Germinal center (tissue), 1 donor: Measurements from ENCODE around the gene SH3GL3.
A peak's percentile ranks its signal among the peaks of the same experiment; 100 is the strongest.

Experiments
- DNase-seq: peaks from one replicate; pipeline ENCODE4 v3.0.0; 2012; ENCODE audit warnings: mixed read lengths, low spot score

SH3GL3 gene, protein sequence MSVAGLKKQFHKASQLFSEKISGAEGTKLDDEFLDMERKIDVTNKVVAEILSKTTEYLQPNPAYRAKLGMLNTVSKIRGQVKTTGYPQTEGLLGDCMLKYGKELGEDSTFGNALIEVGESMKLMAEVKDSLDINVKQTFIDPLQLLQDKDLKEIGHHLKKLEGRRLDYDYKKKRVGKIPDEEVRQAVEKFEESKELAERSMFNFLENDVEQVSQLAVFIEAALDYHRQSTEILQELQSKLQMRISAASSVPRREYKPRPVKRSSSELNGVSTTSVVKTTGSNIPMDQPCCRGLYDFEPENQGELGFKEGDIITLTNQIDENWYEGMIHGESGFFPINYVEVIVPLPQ

GRCh38 chr15:83446904-83447709 is at the start of gene SH3GL3:
Gene SH3GL3, plus strand, starts transcription at chr15:83447341. Its CDS starts 193 bp downstream, at chr15:83447534.
- DNase-seq = peak; percentile 27

GRCh38 chr15:83398626-83399025 is 48.5 kb upstream of the SH3GL3 start:
- no peak for DNase-seq

GRCh38 chr15:83404121-83404520 is 43.0 kb upstream of the SH3GL3 start:
- no peak for DNase-seq

GRCh38 chr15:83410532-83410931 is 36.6 kb upstream of the SH3GL3 start:
- no peak for DNase-seq

- no peak for DNase-seq
Measured at GRCh38 chr15:83413054-83413719, 34.0 kb upstream of the SH3GL3 start.

DNA sequence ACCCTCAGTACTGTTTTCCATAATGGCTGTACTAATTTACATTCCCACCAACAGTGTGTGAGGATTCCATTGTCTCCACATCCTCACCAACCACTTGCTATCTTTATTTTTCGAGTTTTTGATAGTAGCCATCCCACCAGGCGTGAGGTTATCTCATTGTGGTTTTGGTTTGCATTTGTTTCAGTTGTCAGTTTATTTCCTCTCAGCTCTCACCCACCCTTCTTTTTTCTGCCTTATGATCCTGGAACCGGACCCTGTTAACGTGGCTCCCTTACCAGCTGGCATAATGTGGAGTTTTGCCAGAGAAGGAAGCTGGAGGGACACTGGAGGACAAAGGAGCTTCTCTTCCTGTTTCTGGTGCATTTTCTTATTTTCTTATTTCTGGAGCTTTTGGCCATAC is 25.1 kb upstream of the SH3GL3 start:
- no peak for DNase-seq

GRCh38 chr15:83422541-83422940 is 24.6 kb upstream of the SH3GL3 start:
- no peak for DNase-seq

DNA sequence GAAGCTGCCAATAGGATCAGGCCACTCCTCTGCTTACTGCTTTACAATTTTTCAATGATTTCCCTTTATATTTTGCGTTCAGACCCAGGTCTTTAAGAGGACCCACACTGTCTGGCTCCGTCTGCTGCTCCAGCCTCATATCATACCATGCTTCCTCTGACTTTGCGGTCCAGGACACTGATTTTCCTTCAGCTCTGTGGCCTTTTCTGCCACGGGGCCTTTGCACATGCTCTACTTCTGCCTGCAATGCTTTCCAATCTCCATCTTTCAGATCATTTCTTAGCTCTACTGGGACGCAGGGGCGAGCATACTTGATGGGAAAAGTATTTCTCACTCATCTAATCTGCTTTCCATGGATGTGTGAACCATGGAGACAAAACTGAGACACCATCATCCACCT is 23.0 kb upstream of the SH3GL3 start:
- DNase-seq = no peak

GRCh38 chr15:83430441-83430840 is 16.7 kb upstream of the SH3GL3 start:
- DNase-seq = no peak

- DNase-seq = no peak
Measured at GRCh38 chr15:83431521-83431920, 15.6 kb upstream of the SH3GL3 start.

DNA sequence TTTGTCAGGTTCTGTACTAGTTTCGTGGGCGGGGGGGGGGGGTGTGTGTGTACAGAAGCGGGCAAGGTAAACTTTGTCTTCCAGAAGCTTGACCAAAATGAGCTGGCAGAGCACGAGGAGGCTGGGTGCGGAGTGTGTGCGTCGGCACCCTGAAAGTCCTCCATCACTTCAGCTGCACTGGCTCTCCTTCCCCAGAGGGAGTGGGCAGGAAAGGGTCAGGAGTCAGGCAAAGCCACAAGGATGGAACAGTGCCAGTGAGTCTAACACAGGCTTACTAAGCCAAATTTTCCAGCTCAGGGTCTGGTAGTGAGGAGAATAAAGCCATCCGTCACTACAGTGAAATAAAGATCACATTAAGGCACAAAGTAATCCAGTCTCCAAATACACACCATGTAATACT is 11.9 kb upstream of the SH3GL3 start:
- DNase-seq = no peak

- DNase-seq = no peak
Measured at GRCh38 chr15:83435782-83436181, 11.4 kb upstream of the SH3GL3 start.

- DNase-seq = no peak
Measured at GRCh38 chr15:83436513-83437158, 10.5 kb upstream of the SH3GL3 start.

DNA sequence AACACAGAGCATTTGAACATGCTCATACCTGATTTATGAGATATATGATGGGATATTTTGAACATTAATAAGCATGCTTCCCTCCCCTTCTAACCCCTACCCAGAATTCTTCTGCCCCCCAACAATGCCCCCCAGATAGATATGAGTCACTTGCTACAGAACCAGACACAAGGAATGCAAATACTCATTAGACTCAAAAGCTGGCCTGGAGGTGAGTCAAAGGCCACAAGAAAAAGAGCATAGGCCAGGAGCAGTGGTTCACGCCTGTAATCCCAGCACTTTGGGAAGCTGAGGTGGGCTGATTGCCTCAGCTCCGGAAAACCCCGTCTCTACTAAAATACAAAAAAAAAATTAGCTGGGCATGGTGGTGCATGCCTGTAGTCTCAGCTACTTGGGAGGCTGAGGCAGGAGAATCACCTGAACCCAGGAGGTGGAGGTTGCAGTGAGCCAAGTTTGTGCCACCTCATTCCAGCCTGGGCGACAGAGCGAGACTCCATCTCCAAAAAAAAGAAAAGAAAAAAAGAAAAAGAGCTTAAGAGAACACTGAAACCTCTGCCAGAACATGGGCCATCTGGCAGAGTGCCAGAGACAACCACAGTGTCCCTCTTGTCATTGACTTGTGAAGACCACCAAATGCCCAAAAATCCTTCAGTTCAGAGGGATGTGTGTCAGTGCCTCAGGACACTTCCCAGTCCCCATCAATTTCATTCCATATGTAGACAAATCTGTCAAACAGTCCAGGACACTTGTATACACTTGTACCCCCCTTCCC is 3.9 kb upstream of the SH3GL3 start:
- DNase-seq = no peak

DNA sequence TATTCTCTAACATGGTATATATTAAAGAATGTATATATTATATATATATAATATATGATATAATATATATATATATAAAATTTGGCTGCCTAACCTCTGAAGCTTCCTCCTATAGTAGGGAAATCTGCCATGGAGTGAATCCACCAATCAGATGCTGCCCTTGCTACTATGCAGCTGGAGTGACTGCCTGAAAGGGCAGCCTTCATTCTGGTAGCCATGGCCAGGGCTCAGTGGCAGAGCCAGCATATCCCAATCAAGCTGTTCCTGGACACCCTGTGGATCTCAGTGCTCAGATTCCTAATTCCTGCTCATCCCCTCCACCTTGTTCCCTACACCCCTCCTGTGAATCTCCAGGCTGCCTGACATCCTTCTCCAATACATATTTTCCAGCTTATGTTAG is 2.2 kb upstream of the SH3GL3 start:
- no peak for DNase-seq

DNA sequence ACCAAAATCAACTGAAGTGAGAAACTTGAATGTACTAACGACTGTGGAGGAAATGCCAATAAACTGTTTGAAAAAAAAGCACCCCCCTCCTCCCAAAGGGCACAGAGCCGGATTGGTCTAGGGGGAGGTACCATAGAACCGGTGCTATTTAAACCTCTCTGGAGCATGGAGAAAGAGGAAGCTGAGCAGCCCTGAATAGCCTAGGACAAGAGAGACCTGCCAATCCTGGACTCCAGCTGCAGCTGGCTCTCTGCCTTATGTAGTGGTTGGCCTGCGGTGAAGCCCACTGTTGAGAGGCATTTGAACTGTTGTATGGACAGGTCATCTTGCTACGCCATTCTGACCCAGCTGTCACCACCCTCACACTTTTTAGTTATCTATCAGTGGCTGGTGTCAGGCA is 1.5 kb upstream of the SH3GL3 start:
- DNase-seq = no peak

GRCh38 chr15:83446417-83446816 is 724 bp upstream of the SH3GL3 start:
- no peak for DNase-seq

DNA sequence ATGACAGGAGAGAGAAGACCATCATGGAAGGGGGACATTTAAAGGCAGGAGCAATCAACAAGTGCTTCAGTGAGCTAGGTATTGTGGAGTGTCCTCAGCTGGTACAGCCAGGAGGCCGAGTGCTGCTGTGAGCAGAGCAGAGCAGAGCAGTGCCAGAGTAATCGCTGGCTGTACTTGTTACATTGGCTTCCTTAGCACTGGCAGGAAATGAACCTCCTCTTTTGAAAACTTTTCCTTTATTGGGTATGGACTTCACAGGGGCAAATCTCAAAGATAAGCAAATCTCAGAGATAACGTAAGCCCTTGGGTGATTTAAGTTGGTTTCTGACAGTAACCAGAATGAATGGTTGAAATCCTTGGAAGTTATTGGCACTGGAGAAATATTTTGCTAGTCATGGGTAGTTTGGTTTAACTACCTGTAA is 2.1 kb downstream of the SH3GL3 start:
- no peak for DNase-seq

DNA sequence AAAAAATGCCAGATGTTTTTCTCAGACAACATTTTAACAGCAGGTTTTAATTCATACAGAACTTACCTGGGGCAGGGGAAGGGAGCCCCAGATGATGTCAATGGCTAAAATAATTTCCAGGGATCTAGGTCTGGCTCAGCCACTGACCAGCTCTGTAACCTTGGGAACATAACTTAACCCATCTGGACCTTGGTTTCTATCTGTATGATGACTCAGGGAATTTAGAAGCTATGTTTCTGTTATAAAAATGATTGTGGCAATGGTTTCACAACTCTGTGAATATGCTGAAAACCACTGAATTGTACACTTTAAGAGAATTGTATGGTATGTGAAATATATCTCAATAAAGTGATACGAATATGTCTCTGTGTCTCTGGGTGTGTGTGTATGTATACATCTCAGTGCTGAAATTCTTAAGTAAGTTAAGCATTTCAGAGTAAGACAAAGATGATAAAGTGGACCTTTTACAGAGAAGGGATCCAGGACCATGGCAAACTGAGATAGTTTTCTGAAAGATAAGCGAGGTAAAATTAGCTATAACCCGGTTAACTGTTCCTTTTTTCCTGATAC is 2.9 kb downstream of the SH3GL3 start:
- DNase-seq = no peak

DNA sequence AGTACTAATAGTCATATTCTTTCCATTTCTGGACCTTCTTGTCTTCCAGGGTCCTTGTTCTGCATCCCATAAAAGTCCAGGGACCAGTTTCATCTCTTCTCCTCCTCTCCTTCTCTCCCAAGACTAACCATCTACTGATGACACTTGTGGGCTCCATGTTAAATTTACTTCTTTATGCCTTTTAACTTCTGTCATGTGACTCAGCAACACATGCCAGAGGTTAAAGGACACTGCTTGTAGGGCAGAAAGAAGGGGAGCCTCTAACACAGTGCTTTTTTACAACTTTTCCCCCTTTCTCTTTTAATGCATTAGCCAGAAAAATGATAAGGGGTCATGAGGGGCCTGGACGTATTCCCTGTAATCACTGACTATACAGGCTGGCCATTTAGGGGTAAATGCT is 10.0 kb downstream of the SH3GL3 start:
- no peak for DNase-seq

DNA sequence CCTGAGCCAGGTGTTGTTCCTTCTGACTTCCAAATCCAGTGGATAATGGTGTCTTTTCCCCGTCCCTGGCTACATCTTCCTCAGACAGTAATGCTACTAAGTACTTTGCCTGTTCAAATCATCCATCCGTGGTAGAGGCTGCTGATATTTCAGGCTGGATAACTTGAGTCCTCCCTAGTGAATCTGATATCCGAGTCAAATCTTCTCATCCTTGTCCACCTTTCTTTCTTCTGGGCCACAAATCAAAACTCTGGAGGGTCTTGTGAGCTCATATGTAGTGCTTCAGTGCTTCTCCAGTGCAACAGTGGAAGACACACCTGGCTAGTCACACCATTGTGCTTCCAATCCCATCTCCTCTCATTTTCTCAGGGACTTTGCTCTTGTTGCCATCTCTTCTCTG is 11.2 kb downstream of the SH3GL3 start:
- no peak for DNase-seq
